ENCODE results near the gene PRKCZ. TPM values are rescaled to one million over a fixed set of nuclear protein-coding genes. Genes with fewer than 3 reads are reported as not detected.

The PRKCZ gene
- polyA plus RNA-seq, 1 of the 3 experiments (the other 2 are of a cell fraction) = 24.2 TPM

GRCh38 chr1:2178875-2179274, 128.7 kb downstream of the PRKCZ start:
- peaks cover 0 to 2% of the 10 kb centered on the region in 2 experiments; a peak in 1 of 4 replicates for H3K4me1 ChIP-seq (ENCODE audit: control insufficient read depth in 1 of 2, insufficient read depth in 2 of 2, low read depth in 1 of 2, low read length in 1 of 2)
- no peak overlapping the region for H3K4me2 ChIP-seq
- peaks cover 0 to 3% of the 10 kb centered on the region in 2 experiments for H3K36me3 ChIP-seq (replicated peaks in 1 of 2; ENCODE audit: control insufficient read depth in 1 of 2, insufficient read depth in 2 of 2, low read length in 1 of 2)
- CTCF ChIA-PET = no interaction called here
- POLR2A ChIA-PET = no interaction called here
- TF ChIP-seq ZBTB33 (IDR thresholded peaks at IDR 0.05; ENCODE audit: borderline replicate concordance, low read depth) = no peak
- no peak for TF ChIP-seq TEAD4 (IDR thresholded peaks at IDR 0.05; ENCODE audit: borderline replicate concordance, insufficient read depth)
- no peak for TF ChIP-seq MAX (IDR thresholded peaks at IDR 0.05; ENCODE audit: low read depth)
- no peak overlapping the region for H2AFZ ChIP-seq (ENCODE audit: low read depth)
- WGBS (ENCODE audit: low lambda C conversion rate) = 95% methylated on average over 4 of the region's 16 CpGs
- no peaks in the 10 kb centered on the region for H3K79me2 ChIP-seq (ENCODE audit: insufficient read depth)
- DNase-seq = no peak
- H3K9me2 ChIP-seq = no peaks in the 10 kb centered on the region
- no peak overlapping the region; a peak in 1 of 4 replicates for H3K27ac ChIP-seq (ENCODE audit: low read depth in 2 of 2, low read length in 1 of 2)
- H3K4me3 ChIP-seq (ENCODE audit: low read depth in 2 of 2, low read length in 1 of 2) = no peak overlapping the region
- H3F3A ChIP-seq (replicated peaks; ENCODE audit: insufficient read depth) = no peaks in the 10 kb centered on the region
- H3K27me3 ChIP-seq (ENCODE audit: insufficient read depth) = no peaks in the 10 kb centered on the region
- no peak overlapping the region for H3K9ac ChIP-seq
- H3K9me3 ChIP-seq = no peaks in the 10 kb centered on the region
- no peaks in the 10 kb centered on the region for H4K20me1 ChIP-seq (ENCODE audit: insufficient read depth)

GRCh38 chr1:2179283-2180013, 129.2 kb downstream of the PRKCZ start:
- 91% methylated on average over 25 of the region's 28 CpGs for WGBS (ENCODE audit: low lambda C conversion rate)

More at GRCh38 chr1:2179283-2180013, 129.2 kb downstream of the PRKCZ start:
- Histone ChIP-seq H3K4me1 (ENCODE audit: control insufficient read depth in 1 of 2, insufficient read depth in 2 of 2, low read depth in 1 of 2, low read length in 1 of 2) (peaks cover 0 to under 1% of the 10 kb centered on the region in 2 experiments; a peak in 1 of 4 replicates), H3K9me3 (no peaks in the 10 kb centered on the region), H3K36me3 (replicated peaks in 1 of 2; ENCODE audit: control insufficient read depth in 1 of 2, insufficient read depth in 2 of 2, low read length in 1 of 2) (peaks cover 0 to 3% of the 10 kb centered on the region in 2 experiments), H3K9ac (no peak overlapping the region), H3K79me2 (ENCODE audit: insufficient read depth) (no peaks in the 10 kb centered on the region), H3K27ac (ENCODE audit: low read depth in 2 of 2, low read length in 1 of 2) (no peak overlapping the region; a peak in 1 of 4 replicates), H3K4me3 (ENCODE audit: low read depth in 2 of 2, low read length in 1 of 2) (no peak overlapping the region), H3F3A (replicated peaks; ENCODE audit: insufficient read depth) (no peaks in the 10 kb centered on the region), H3K27me3 (ENCODE audit: insufficient read depth) (no peaks in the 10 kb centered on the region), H4K20me1 (ENCODE audit: insufficient read depth) (no peaks in the 10 kb centered on the region), H3K4me2 (no peak overlapping the region), H3K9me2 (no peaks in the 10 kb centered on the region), H2AFZ (ENCODE audit: low read depth) (no peak overlapping the region)
- TF ChIP-seq MXI1 (IDR thresholded peaks at IDR 0.05; ENCODE audit: low read depth, low read length) (no peak), RAD21 (IDR thresholded peaks at IDR 0.05; ENCODE audit: low read length) (no peak), POLR2AphosphoS5 (IDR thresholded peaks at IDR 0.05; ENCODE audit: low read depth, low read length) (no peak), RXRA (IDR thresholded peaks at IDR 0.05; ENCODE audit: borderline replicate concordance, low read depth) (no peak)
- POLR2A ChIA-PET = interaction anchor here (0.9 kb wide), 1 partner anchor 11 kb away, joined by 4 read pairs; no protein-coding TSS in a partner anchor
- no peak for DNase-seq
- CTCF ChIA-PET = no interaction called here

All from SK-N-SH (cell line).